CD4-positive, alpha-beta T cell (primary cell): ENCODE data around the gene XRRA1. TPM values are rescaled to one million over a fixed set of nuclear protein-coding genes. Genes with fewer than 3 reads are reported as not detected.

ENCODE experiments used
- ATAC-seq: fragments of 200-7000 bp; cut with Tn5 transposase; one replicate; pipeline ENCODE4 v1.10.0; 2022; ENCODE audit warnings: mild to moderate bottlenecking; ENCODE audit not compliant: poor library complexity
- CTCF ChIA-PET: fragments of 350-600 bp; sonication (Branson Sonifier 250); formaldehyde crosslinking; loops from one replicate; lab custom pipeline; 2021; ENCODE audit warnings: antibody characterized with exemption, inconsistent platforms; lab: Charles Lee
- POLR2A ChIA-PET: fragments of 350-600 bp; sonication (Branson Sonifier 250); formaldehyde crosslinking; loops from one replicate; lab custom pipeline; 2021; ENCODE audit warnings: antibody characterized with exemption, inconsistent platforms; lab: Charles Lee
- DNase-seq, 14 experiments: peaks; one replicate each; pipeline ENCODE4 v3.0.0-alpha.2; 2013 to 2020; ENCODE audit warnings: mixed read lengths in 2 of 14
- H3K27ac ChIP-seq, 2 donors: one replicate each; pipeline versions ENCODE4 v1.5.1 to v1.7.0; 2013; ENCODE audit warnings: low read length in 2 of 2, low read depth in 1 of 2, mild to moderate bottlenecking in 1 of 2
- H3K27me3 ChIP-seq, 2 experiments: 1 replicate in 1 of 2; 2 replicates in 1 of 2; pipeline versions ENCODE4 v1.6.1 to v1.7.0; 2013; ENCODE audit warnings: low read length in 2 of 2, control low read depth in 1 of 2, mild to moderate bottlenecking in 1 of 2, moderate library complexity in 1 of 2; ENCODE audit not compliant: insufficient read depth in 2 of 2, control insufficient read depth in 1 of 2
- H3K36me3 ChIP-seq: one replicate; pipeline ENCODE4 v1.6.1; 2013; ENCODE audit warnings: low read length, control low read depth; ENCODE audit not compliant: insufficient read depth
- H3K4me1 ChIP-seq: one replicate; pipeline ENCODE4 v1.6.1; 2013; ENCODE audit warnings: low read length, control low read depth; ENCODE audit not compliant: insufficient read depth
- H3K4me3 ChIP-seq: one replicate; pipeline ENCODE4 v1.5.1; 2013; ENCODE audit warnings: mild to moderate bottlenecking, low read length, moderate library complexity
- H3K9me3 ChIP-seq, 2 experiments: 1 replicate in 1 of 2; 2 replicates in 1 of 2; pipeline versions ENCODE4 v1.6.1 to v1.7.0; 2013; ENCODE audit warnings: low read length in 2 of 2, mild to moderate bottlenecking in 2 of 2, control low read depth in 1 of 2, moderate library complexity in 1 of 2; ENCODE audit not compliant: control insufficient read depth in 1 of 2, insufficient read depth in 1 of 2
- H3K27ac Mint-ChIP-seq: one replicate; pipeline ENCODE4 v1.8.0; 2020; ENCODE audit warnings: mixed read lengths
- H3K27me3 Mint-ChIP-seq: one replicate; pipeline ENCODE4 v1.8.0; 2021; ENCODE audit warnings: mixed read lengths
- H3K36me3 Mint-ChIP-seq: one replicate; pipeline ENCODE4 v1.8.0; 2021; ENCODE audit warnings: low read depth, mixed read lengths
- H3K4me1 Mint-ChIP-seq: one replicate; pipeline ENCODE4 v1.8.0; 2021; ENCODE audit warnings: low read depth, mixed read lengths
- H3K4me3 Mint-ChIP-seq: one replicate; pipeline ENCODE4 v1.8.0; 2020; ENCODE audit warnings: mild to moderate bottlenecking, mixed read lengths
- H3K9me3 Mint-ChIP-seq: one replicate; pipeline ENCODE4 v1.8.0; 2020; ENCODE audit warnings: mixed read lengths
- CTCF ChIP-seq: fragments of 200-600 bp; IDR thresholded peaks from one replicate; pipeline ENCODE4 v1.8.0; 2022; ENCODE audit warnings: antibody characterized with exemption, mild to moderate bottlenecking
- intact Hi-C, 2 experiments: fragments of 100-400 bp; cut with DNase I in 1 of 2; cut with micrococcal nuclease in 1 of 2; formaldehyde crosslinking; loops; one replicate each; pipeline versions ENCODE4 v1.15.1 to v1.9.0; 2023 to 2025; cut with DNase I, micrococcal nuclease
- total RNA-seq, 174 experiments: library from RNA in 2 of 174; stranded (reverse) in 2 of 174; gene quantifications; one replicate each; pipeline ENCODE4 v1.2.3 and lab custom pipeline; 2021 to 2026

Gene XRRA1
- total RNA-seq, 2 experiments from 2014 or later: 12.2 to 12.5 TPM

- DNase-seq (peak in 2 of 14 experiments; percentile 42 to 45), ATAC-seq (peak; percentile 2)
- H3K4me1 ChIP-seq: peaks cover 18% of the 10 kb centered on the region
- peak overlapping the region; percentile 66 to 78 for H3K27ac ChIP-seq
- Mint-ChIP-seq H3K27ac (peak overlapping the region; percentile 79), H3K4me1 (peaks cover 38% of the 10 kb centered on the region), H3K9me3 (no peaks in the 10 kb centered on the region), H3K4me3 (peak overlapping the region; percentile 93), H3K36me3 (peaks cover 12% of the 10 kb centered on the region), H3K27me3 (no peaks in the 10 kb centered on the region)
- H3K4me3 ChIP-seq: peak overlapping the region; percentile 96
- intact Hi-C loops: loop anchor here in 1 of 2 experiments (5.0 kb wide), 1 partner anchor 42 kb away; the partner anchor contains the start of genes SPCS2 and XRRA1
- H3K27me3 ChIP-seq: no peaks in the 10 kb centered on the region
- ChIA-PET POLR2A (interaction anchor here (0.6 to 2.0 kb wide), 5 partner anchors 17 to 252 kb away, joined by 3 to 22 read pairs (median 3); partner anchors contain the start of genes SPCS2 and XRRA1), CTCF (interaction anchor here (1.0 to 2.3 kb wide), 3 partner anchors 14 to 259 kb away, joined by 3 to 9 read pairs (median 4); no protein-coding TSS in a partner anchor)
- H3K9me3 ChIP-seq: no peaks in the 10 kb centered on the region
- H3K36me3 ChIP-seq: peaks cover 3% of the 10 kb centered on the region
- no peak for TF ChIP-seq CTCF
Observed at GRCh38 chr11:74989260-74989638, 40.4 kb upstream of the XRRA1 start.

GRCh38 chr11:74988541-74989259, 39.8 kb upstream of the XRRA1 start, which contains the start of gene NEU3:
Gene NEU3, plus strand, starts transcription at chr11:74988933. Its CDS starts 128 bp downstream, at chr11:74989061.
- Histone ChIP-seq H3K27ac (peak within 1 kb of the TSS; percentile 66 to 78), H3K27me3 (no peaks in the 10 kb centered on the region), H3K36me3 (no peaks in the 10 kb centered on the region), H3K4me1 (peaks cover 18% of the 10 kb centered on the region), H3K4me3 (peak within 1 kb of the TSS; percentile 96), H3K9me3 (no peaks in the 10 kb centered on the region)
- CTCF ChIA-PET: interaction anchor here (1.0 to 2.3 kb wide), 3 partner anchors 14 to 260 kb away, joined by 3 to 9 read pairs (median 4); no protein-coding TSS in a partner anchor
- no peaks in the 10 kb centered on the region for H3K27me3 Mint-ChIP-seq
- TF ChIP-seq CTCF: no peak
- peaks cover 7% of the 10 kb centered on the region for H3K36me3 Mint-ChIP-seq
- peak within 1 kb of the TSS; percentile 79 for H3K27ac Mint-ChIP-seq
- no peaks in the 10 kb centered on the region for H3K9me3 Mint-ChIP-seq
- DNase-seq (peak; percentile 71 to 91 (median 80)), ATAC-seq (peak; percentile 98)
- H3K4me1 Mint-ChIP-seq: peaks cover 38% of the 10 kb centered on the region
- H3K4me3 Mint-ChIP-seq: peak within 1 kb of the TSS; percentile 93
- POLR2A ChIA-PET: interaction anchor here (0.6 to 2.0 kb wide), 8 partner anchors 17 to 495 kb away, joined by 3 to 22 read pairs (median 3); partner anchors contain the start of genes LIPT2, RNF169, SPCS2 and XRRA1
- intact Hi-C loops: loop anchor here in 1 of 2 experiments (5.0 kb wide), 1 partner anchor 41 kb away; the partner anchor contains the start of genes SPCS2 and XRRA1

- H3K4me3 Mint-ChIP-seq: no peak overlapping the region
- no peaks in the 10 kb centered on the region for H3K27me3 Mint-ChIP-seq
- POLR2A ChIA-PET: no interaction called here
- peaks cover 12% of the 10 kb centered on the region for H3K4me1 ChIP-seq
- no peak overlapping the region for H3K27ac Mint-ChIP-seq
- H3K9me3 Mint-ChIP-seq: no peaks in the 10 kb centered on the region
- ATAC-seq: no peak
- no peak for TF ChIP-seq CTCF
- H3K4me1 Mint-ChIP-seq: peaks cover 12% of the 10 kb centered on the region
- intact Hi-C loops: loop anchor here in 1 of 2 experiments (5.0 kb wide), 1 partner anchor 37 kb away; the partner anchor contains the start of genes SPCS2 and XRRA1
- no peak overlapping the region for H3K27ac ChIP-seq
- CTCF ChIA-PET: no interaction called here
- peaks cover 12% of the 10 kb centered on the region for H3K36me3 Mint-ChIP-seq
- no peaks in the 10 kb centered on the region for H3K27me3 ChIP-seq
- H3K4me3 ChIP-seq: no peak overlapping the region
- no peaks in the 10 kb centered on the region for H3K36me3 ChIP-seq
- DNase-seq: no peak
- H3K9me3 ChIP-seq: no peaks in the 10 kb centered on the region
Observed at GRCh38 chr11:74984730-74985129, 35.8 kb upstream of the XRRA1 start.
